UCSD-AML1 (cell line): ENCODE data around the gene PISD.

Experiments used
- DNase-seq: peaks from one replicate; lab custom pipeline; 2025; ENCODE audit not compliant: unreplicated experiment; lab: John Stamatoyannopoulos, UW

The PISD gene

GRCh38 chr22:31626427-31627150, 35.4 kb downstream of the PISD start:
- DNase-seq = no peak

GRCh38 chr22:31625661-31626426, 36.2 kb downstream of the PISD start:
- no peak for DNase-seq

GRCh38 chr22:31625257-31625640, 36.8 kb downstream of the PISD start:
- no peak for DNase-seq

- DNase-seq = no peak
Observed at GRCh38 chr22:31623592-31624304, 38.3 kb downstream of the PISD start.

- DNase-seq = no peak
Observed at GRCh38 chr22:31622980-31623379, 39.0 kb downstream of the PISD start.

- DNase-seq = no peak
Observed at GRCh38 chr22:31621507-31622124, 40.4 kb downstream of the PISD start.

GRCh38 chr22:31620756-31621480, 41.1 kb downstream of the PISD start:
- DNase-seq = no peak

GRCh38 chr22:31619611-31620300, 42.3 kb downstream of the PISD start:
- no peak for DNase-seq

GRCh38 chr22:31618471-31619176, 43.4 kb downstream of the PISD start:
- no peak for DNase-seq

GRCh38 chr22:31618057-31618456, 44.0 kb downstream of the PISD start:
- no peak for DNase-seq

- peak; percentile 58 for DNase-seq
Observed at GRCh38 chr22:31616315-31616980, 45.6 kb downstream of the PISD start.

- peak; percentile 58 for DNase-seq
Observed at GRCh38 chr22:31615940-31616314, 46.1 kb downstream of the PISD start.

- DNase-seq = no peak
Observed at GRCh38 chr22:31615491-31615860, 46.5 kb downstream of the PISD start.

- no peak for DNase-seq
Observed at GRCh38 chr22:31614781-31615490, 47.1 kb downstream of the PISD start.

GRCh38 chr22:31613904-31614296, 48.1 kb downstream of the PISD start:
- DNase-seq = no peak

- DNase-seq = no peak
Observed at GRCh38 chr22:31613286-31613903, 48.6 kb downstream of the PISD start.

GRCh38 chr22:31612891-31613285, 49.1 kb downstream of the PISD start:
- no peak for DNase-seq
